ENCODE results near the gene ADAM19. TPM values are rescaled to one million over a fixed set of nuclear protein-coding genes. Genes with fewer than 3 reads are reported as not detected.

ADAM19 gene
- total RNA-seq, 1 experiment from 2014 or later, result 0.47 TPM

DNA sequence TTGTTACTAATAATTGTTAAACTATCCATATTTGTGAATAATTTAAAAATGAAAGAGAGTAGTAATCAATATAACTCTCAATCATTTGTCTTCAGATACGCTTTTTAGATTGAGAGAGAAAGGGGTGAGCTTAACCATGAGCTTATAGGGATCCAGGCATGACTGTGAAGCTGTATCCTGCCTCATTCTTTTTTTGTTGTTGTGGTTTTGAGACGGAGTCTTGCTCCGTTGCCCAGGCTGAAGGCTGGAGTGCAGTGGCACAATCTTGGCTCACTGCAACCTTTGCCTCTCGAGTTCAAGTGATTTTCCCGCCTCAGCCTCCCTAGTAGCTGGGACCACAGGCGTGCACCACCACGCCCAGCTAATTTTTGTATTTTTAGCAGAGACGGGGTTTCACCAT lies 71.5 kb downstream of the ADAM19 start:
- no TSS peak for BruUV-seq (replicated peaks)
- intact Hi-C loops (cut with micrococcal nuclease), result no loop called here
- Mint-ChIP-seq H3K4me1 (ENCODE audit: insufficient read depth, unreplicated experiment) (peaks cover 10% of the 10 kb centered on the region), H3K27ac (ENCODE audit: low read depth, unreplicated experiment) (no peak overlapping the region), H3K27me3 (ENCODE audit: insufficient read depth, unreplicated experiment) (no peaks in the 10 kb centered on the region), H3K36me3 (ENCODE audit: insufficient read depth, unreplicated experiment) (no peaks in the 10 kb centered on the region), H3K4me3 (ENCODE audit: unreplicated experiment) (no peak overlapping the region), H3K9me3 (ENCODE audit: unreplicated experiment) (no peaks in the 10 kb centered on the region)
- DNase-seq (ENCODE audit: unreplicated experiment), result no peak
- ChIA-PET CTCF (interaction anchor here (0.6 to 1.8 kb wide), 11 partner anchors 9 to 239 kb away, joined by 3 to 7 read pairs (median 3); partner anchors contain the start of gene LSM11), POLR2A (interaction anchor here (1.1 kb wide), 1 partner anchor 104 kb away, joined by 3 read pairs; no protein-coding TSS in a partner anchor)
- TF ChIP-seq, protein P1, sequence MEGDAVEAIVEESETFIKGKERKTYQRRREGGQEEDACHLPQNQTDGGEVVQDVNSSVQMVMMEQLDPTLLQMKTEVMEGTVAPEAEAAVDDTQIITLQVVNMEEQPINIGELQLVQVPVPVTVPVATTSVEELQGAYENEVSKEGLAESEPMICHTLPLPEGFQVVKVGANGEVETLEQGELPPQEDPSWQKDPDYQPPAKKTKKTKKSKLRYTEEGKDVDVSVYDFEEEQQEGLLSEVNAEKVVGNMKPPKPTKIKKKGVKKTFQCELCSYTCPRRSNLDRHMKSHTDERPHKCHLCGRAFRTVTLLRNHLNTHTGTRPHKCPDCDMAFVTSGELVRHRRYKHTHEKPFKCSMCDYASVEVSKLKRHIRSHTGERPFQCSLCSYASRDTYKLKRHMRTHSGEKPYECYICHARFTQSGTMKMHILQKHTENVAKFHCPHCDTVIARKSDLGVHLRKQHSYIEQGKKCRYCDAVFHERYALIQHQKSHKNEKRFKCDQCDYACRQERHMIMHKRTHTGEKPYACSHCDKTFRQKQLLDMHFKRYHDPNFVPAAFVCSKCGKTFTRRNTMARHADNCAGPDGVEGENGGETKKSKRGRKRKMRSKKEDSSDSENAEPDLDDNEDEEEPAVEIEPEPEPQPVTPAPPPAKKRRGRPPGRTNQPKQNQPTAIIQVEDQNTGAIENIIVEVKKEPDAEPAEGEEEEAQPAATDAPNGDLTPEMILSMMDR (IDR thresholded peaks at IDR 0.05; ENCODE audit: unreplicated experiment), result no peak

DNA sequence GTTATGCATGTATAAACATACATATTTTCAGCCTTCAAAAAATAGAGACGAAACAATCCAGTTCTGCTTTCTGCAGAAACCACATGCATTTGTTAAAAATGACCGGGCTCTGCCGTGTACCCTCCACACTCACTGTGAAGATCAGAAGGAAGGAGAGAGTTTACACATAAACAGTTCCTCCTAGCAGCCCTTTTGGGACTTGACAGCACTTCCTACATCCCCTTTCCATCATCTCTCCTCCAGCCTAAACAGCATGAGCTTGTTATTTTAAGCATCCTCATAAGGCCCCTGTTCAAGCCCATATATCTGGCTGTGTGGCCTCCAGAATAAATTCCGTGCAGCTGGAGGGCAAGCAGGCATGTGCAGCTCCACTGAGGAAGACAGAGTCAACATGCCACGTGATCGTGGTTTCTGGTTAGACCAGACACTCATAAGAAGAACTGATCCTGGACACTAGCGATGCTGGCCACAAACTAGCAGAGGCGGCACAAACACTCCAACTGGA lies 73.4 kb downstream of the ADAM19 start:
- TF ChIP-seq, protein P1 (IDR thresholded peaks at IDR 0.05; ENCODE audit: unreplicated experiment), result no peak
- Mint-ChIP-seq H3K27ac (ENCODE audit: low read depth, unreplicated experiment) (no peak overlapping the region), H3K4me1 (ENCODE audit: insufficient read depth, unreplicated experiment) (peaks cover 6% of the 10 kb centered on the region), H3K4me3 (ENCODE audit: unreplicated experiment) (no peak overlapping the region), H3K9me3 (ENCODE audit: unreplicated experiment) (no peaks in the 10 kb centered on the region), H3K36me3 (ENCODE audit: insufficient read depth, unreplicated experiment) (no peaks in the 10 kb centered on the region), H3K27me3 (ENCODE audit: insufficient read depth, unreplicated experiment) (no peaks in the 10 kb centered on the region)
- intact Hi-C loops (cut with micrococcal nuclease), result no loop called here
- ChIA-PET CTCF (interaction anchor here (0.6 to 1.5 kb wide), 3 partner anchors 9 to 241 kb away, joined by 3 to 4 read pairs (median 4); no protein-coding TSS in a partner anchor), POLR2A (interaction anchor here (1.1 kb wide), 1 partner anchor 9 kb away, joined by 4 read pairs; no protein-coding TSS in a partner anchor)
- no peak for DNase-seq (ENCODE audit: unreplicated experiment)
- BruUV-seq (replicated peaks), result no TSS peak

DNA sequence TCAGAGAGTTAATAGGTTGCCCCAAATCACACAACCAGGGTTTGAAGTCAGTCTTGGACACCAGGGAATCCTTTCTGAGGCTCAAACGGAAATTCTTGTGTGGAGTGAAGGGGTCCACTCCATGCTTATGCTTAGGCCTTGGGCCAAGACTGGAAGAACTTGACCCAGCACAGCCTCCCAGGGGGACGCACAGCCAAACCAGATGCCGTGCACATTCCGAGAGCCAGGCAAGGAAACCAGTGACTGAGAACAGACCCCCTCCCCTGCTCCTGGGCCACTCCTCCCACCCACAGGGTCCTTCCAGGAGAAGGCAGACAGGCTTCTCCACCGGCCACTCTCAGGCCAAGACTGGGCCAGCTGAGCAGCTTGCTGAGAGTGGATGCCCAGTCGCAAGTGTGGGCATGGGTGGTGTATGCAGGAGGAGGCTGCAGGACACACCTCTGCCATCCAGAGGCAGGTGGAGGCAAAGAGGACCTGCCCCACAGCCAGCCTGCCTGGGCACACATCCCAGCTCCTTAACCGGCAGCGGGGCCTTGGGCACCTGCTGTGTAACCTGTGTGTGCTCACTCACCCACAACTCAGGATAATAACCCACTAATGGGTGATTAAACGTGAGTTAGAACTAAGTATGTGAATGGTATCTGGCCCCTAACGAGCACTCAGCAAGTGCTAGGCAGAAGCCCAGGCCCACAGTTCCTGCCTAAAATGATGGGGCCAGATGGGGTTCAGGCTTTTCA lies 77.5 kb downstream of the ADAM19 start:
- Mint-ChIP-seq H3K4me1 (ENCODE audit: insufficient read depth, unreplicated experiment) (no peaks in the 10 kb centered on the region), H3K36me3 (ENCODE audit: insufficient read depth, unreplicated experiment) (no peaks in the 10 kb centered on the region), H3K4me3 (ENCODE audit: unreplicated experiment) (no peak overlapping the region), H3K27ac (ENCODE audit: low read depth, unreplicated experiment) (no peak overlapping the region), H3K9me3 (ENCODE audit: unreplicated experiment) (no peaks in the 10 kb centered on the region), H3K27me3 (ENCODE audit: insufficient read depth, unreplicated experiment) (no peaks in the 10 kb centered on the region)
- no peak for DNase-seq (ENCODE audit: unreplicated experiment)
- intact Hi-C loops (cut with micrococcal nuclease), result no loop called here
- TF ChIP-seq, protein P1 (IDR thresholded peaks at IDR 0.05; ENCODE audit: unreplicated experiment), result no peak
- ChIA-PET CTCF (interaction anchor here (1.5 to 2.1 kb wide), 2 partner anchors 21 to 65 kb away, joined by 3 to 9 read pairs; no protein-coding TSS in a partner anchor), POLR2A (no interaction called here)
- no TSS peak for BruUV-seq (replicated peaks)

DNA sequence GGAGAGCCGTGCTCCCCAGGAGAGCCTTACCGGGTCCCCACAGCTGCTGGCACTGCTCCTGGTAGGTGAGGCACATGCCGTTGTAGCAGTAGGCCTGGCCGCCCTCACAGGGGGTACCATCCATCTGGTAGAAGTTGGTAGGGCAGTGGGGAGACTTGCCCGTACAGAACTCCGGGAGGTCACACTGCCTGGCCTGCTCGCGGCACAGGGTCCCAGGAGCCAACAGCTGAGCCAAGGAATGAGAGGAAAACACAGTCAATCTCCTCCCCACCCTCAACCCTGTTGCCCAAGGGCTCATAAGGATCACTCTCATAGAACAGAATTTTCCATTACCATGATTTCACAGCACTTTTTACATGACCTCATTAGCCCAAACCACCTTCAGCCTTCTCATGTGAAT lies 78.7 kb downstream of the ADAM19 start:
- no peaks in the 10 kb centered on the region for H3K27me3 Mint-ChIP-seq (ENCODE audit: insufficient read depth, unreplicated experiment)
- TF ChIP-seq, protein P1 (IDR thresholded peaks at IDR 0.05; ENCODE audit: unreplicated experiment), result no peak
- no TSS peak for BruUV-seq (replicated peaks)
- no peaks in the 10 kb centered on the region for H3K4me1 Mint-ChIP-seq (ENCODE audit: insufficient read depth, unreplicated experiment)
- no peaks in the 10 kb centered on the region for H3K36me3 Mint-ChIP-seq (ENCODE audit: insufficient read depth, unreplicated experiment)
- DNase-seq (ENCODE audit: unreplicated experiment), result no peak
- H3K4me3 Mint-ChIP-seq (ENCODE audit: unreplicated experiment), result no peak overlapping the region
- H3K9me3 Mint-ChIP-seq (ENCODE audit: unreplicated experiment), result no peaks in the 10 kb centered on the region
- H3K27ac Mint-ChIP-seq (ENCODE audit: low read depth, unreplicated experiment), result no peak overlapping the region
- POLR2A ChIA-PET, result no interaction called here
- intact Hi-C loops (cut with micrococcal nuclease), result no loop called here
- CTCF ChIA-PET, result interaction anchor here (0.6 to 2.1 kb wide), 8 partner anchors 12 to 419 kb away, joined by 3 to 9 read pairs (median 4); no protein-coding TSS in a partner anchor

Measured in MCF 10A (cell line).